ENCODE data around the gene DNAAF2. TPM values are rescaled to one million over a fixed set of nuclear protein-coding genes. Genes with fewer than 3 reads are reported as not detected.
A peak's percentile ranks its signal among the peaks of the same experiment; 100 is the strongest.

The DNAAF2 gene
- total RNA-seq, 4 donors from 2014 or later: 5.0 to 11.6 (median 9.6) TPM

GRCh38 chr14:49633640-49634546 is 1.2 kb downstream of the DNAAF2 start:
- H3K27me3 ChIP-seq: no peaks in the 10 kb centered on the region
- no peaks in the 10 kb centered on the region for H3K9me3 ChIP-seq
- peak; percentile 71 for DNase-seq
- WGBS, 2 donors: 0% methylated on average over 5 of the region's 101 CpGs; no CpG with 5 or more reads in 1 of the 2 donors
- peaks cover 8 to 53% (median 32%) of the 10 kb centered on the region in 3 donors for H3K4me1 ChIP-seq
- peaks cover 0 to 25% (median 0%) of the 10 kb centered on the region in 3 donors for H3K36me3 ChIP-seq
- intact Hi-C loops (cut with DNase I): loop anchor here (5.0 kb wide), 1 partner anchor 133 kb away; the partner anchor contains the start of gene KLHDC2
- peak overlapping the region; percentile 94 to 99 (median 98) for H3K27ac ChIP-seq
- TF ChIP-seq POLR2A (IDR thresholded peaks at IDR 0.05) (peak in 2 of 4 donors; percentile 81 to 87), CTCF (IDR thresholded peaks at IDR 0.05) (peak; percentile 65 to 94 (median 81))
- peak overlapping the region; percentile 90 to 99 (median 94) for H3K4me3 ChIP-seq

GRCh38 chr14:49623941-49624839 is 10.9 kb downstream of the DNAAF2 start:
- 20 to 53% methylated on average over 6 of the region's 6 CpGs for WGBS, 2 donors
- H3K9me3 ChIP-seq: no peaks in the 10 kb centered on the region
- no peak for DNase-seq

GRCh38 chr14:49623387-49623786 is 11.7 kb downstream of the DNAAF2 start:
- H3K4me1 ChIP-seq: peaks cover 16 to 58% (median 31%) of the 10 kb centered on the region in 3 donors
- no peaks in the 10 kb centered on the region for H3K9me3 ChIP-seq
- H3K36me3 ChIP-seq: peaks cover 0 to 20% (median 4%) of the 10 kb centered on the region in 3 donors
- peak overlapping the region in 1 of 4 donors; percentile 31 for H3K4me3 ChIP-seq
- DNase-seq: no peak
- no peaks in the 10 kb centered on the region for H3K27me3 ChIP-seq
- peak overlapping the region in 2 of 4 donors; percentile 28 to 47 for H3K27ac ChIP-seq
- no peak for TF ChIP-seq CTCF (IDR thresholded peaks at IDR 0.05)
- no peak for TF ChIP-seq POLR2A (IDR thresholded peaks at IDR 0.05)
- 25 to 31% methylated on average over 3 of the region's 3 CpGs for WGBS, 2 donors
- intact Hi-C loops (cut with DNase I): no loop called here

More at GRCh38 chr14:49623941-49624839, 10.9 kb downstream of the DNAAF2 start:
- no peaks in the 10 kb centered on the region for H3K27me3 ChIP-seq
- peaks cover 15 to 50% (median 25%) of the 10 kb centered on the region in 3 donors for H3K4me1 ChIP-seq
- peak overlapping the region in 2 of 4 donors; percentile 28 to 47 for H3K27ac ChIP-seq
- intact Hi-C loops (cut with DNase I): no loop called here
- H3K4me3 ChIP-seq: no peak overlapping the region
- peaks cover 0 to 14% (median 0%) of the 10 kb centered on the region in 3 donors for H3K36me3 ChIP-seq
- TF ChIP-seq CTCF (IDR thresholded peaks at IDR 0.05) (no peak), POLR2A (IDR thresholded peaks at IDR 0.05) (no peak)

- H3K27me3 ChIP-seq: no peaks in the 10 kb centered on the region
- TF ChIP-seq POLR2A (IDR thresholded peaks at IDR 0.05) (no peak), CTCF (IDR thresholded peaks at IDR 0.05) (no peak)
- peaks cover 16 to 69% (median 31%) of the 10 kb centered on the region in 3 donors for H3K4me1 ChIP-seq
- H3K9me3 ChIP-seq: no peaks in the 10 kb centered on the region
- WGBS, 2 donors: 39 to 47% methylated on average over 3 of the region's 3 CpGs
- H3K4me3 ChIP-seq: peak overlapping the region; percentile 51 to 93 (median 86)
- no peak for DNase-seq
- peak overlapping the region in 2 of 4 donors; percentile 3 to 22 for H3K27ac ChIP-seq
- peaks cover 3 to 33% (median 7%) of the 10 kb centered on the region in 3 donors for H3K36me3 ChIP-seq
- intact Hi-C loops (cut with DNase I): no loop called here
Measured at GRCh38 chr14:49622022-49622607, 12.9 kb downstream of the DNAAF2 start.
